HepG2 (cell line): ENCODE data around the gene TM4SF1. TPM values are rescaled to one million over a fixed set of nuclear protein-coding genes. Genes with fewer than 3 reads are reported as not detected.
A peak's percentile ranks its signal among the peaks of the same experiment; 100 is the strongest.

Experiments
- CENPT ChIP-seq: sonication (generic); formaldehyde crosslinking; IDR thresholded peaks from 2 replicates; pipeline ENCODE4 v1.8.0; 2022; ENCODE audit warnings: low read depth, mild to moderate bottlenecking, moderate library complexity, missing genetic modification reagents
- FOXC1 ChIP-seq: sonication (generic); formaldehyde crosslinking; IDR thresholded peaks from 2 replicates; pipeline ENCODE4 v1.8.0; 2022; ENCODE audit warnings: mild to moderate bottlenecking, missing genetic modification reagents, borderline replicate concordance
- HOXA3 ChIP-seq: sonication (generic); formaldehyde crosslinking; IDR thresholded peaks from 2 replicates; pipeline ENCODE4 v1.5.0; 2020; ENCODE audit warnings: missing genetic modification reagents
- IRF2 ChIP-seq: IDR thresholded peaks from 2 replicates; pipeline ENCODE4 v1.6.1; 2018; ENCODE audit warnings: missing genetic modification reagents, missing compliant biosample characterization
- NONO ChIP-seq, 2 experiments: fragments of 450-650 bp in 1 of 2; sonication (generic) in 1 of 2; formaldehyde crosslinking in 1 of 2; IDR thresholded peaks in 1 of 2; conservative IDR thresholded peaks in 1 of 2; 2 replicates each; pipeline versions ENCODE4 v1.6.1 to v1.8.0; 2017 to 2022; ENCODE audit warnings: mild to moderate bottlenecking in 1 of 2, missing genetic modification reagents in 1 of 2, moderate library complexity in 1 of 2
- RBM22 ChIP-seq: fragments of 200-400 bp; formaldehyde crosslinking; optimal IDR thresholded peaks from 2 replicates; pipeline ENCODE3; 2017; ENCODE audit warnings: mild to moderate bottlenecking, low read length, moderate library complexity
- SIX4 ChIP-seq: sonication (generic); formaldehyde crosslinking; IDR thresholded peaks from 2 replicates; pipeline ENCODE4 v1.4.0; 2020; ENCODE audit warnings: missing genetic modification reagents
- YEATS4 ChIP-seq: sonication (generic); formaldehyde crosslinking; IDR thresholded peaks from 2 replicates; pipeline ENCODE4 v1.4.0; 2020; ENCODE audit warnings: missing genetic modification reagents, borderline replicate concordance
- ZNF180 ChIP-seq: sonication (generic); formaldehyde crosslinking; IDR thresholded peaks from 2 replicates; pipeline ENCODE4 v1.4.0; 2020; ENCODE audit warnings: low read depth, missing genetic modification reagents, borderline replicate concordance
- ZNF275 ChIP-seq: sonication (generic); formaldehyde crosslinking; IDR thresholded peaks from 2 replicates; pipeline ENCODE4 v1.8.0; 2022; ENCODE audit warnings: missing genetic modification reagents, mild to moderate bottlenecking, inconsistent platforms, borderline replicate concordance
- ZNF276 ChIP-seq: sonication (generic); formaldehyde crosslinking; IDR thresholded peaks from 2 replicates; pipeline ENCODE4 v1.4.0; 2020; ENCODE audit warnings: mild to moderate bottlenecking, low read depth, missing genetic modification reagents
- ZNF317 ChIP-seq: sonication (generic); formaldehyde crosslinking; IDR thresholded peaks from 2 replicates; pipeline ENCODE4 v1.5.0; 2020; ENCODE audit warnings: mild to moderate bottlenecking, missing genetic modification reagents
- ZNF407 ChIP-seq: sonication (generic); formaldehyde crosslinking; IDR thresholded peaks from one replicate; pipeline ENCODE4 v1.5.1; 2020; ENCODE audit warnings: mild to moderate bottlenecking, missing genetic modification reagents; ENCODE audit errors: not compliant biosample characterization
- polyA plus RNA-seq, 8 experiments: library from polyadenylated mRNA; depleted of rRNA in 3 of 8; stranded (reverse) in 7 of 8; unstranded in 1 of 8; fragments of >200 nt; fragmentation: Illumina TruSeq in 4 of 8; extraction: Trizol in 4 of 8; gene quantifications; 2 replicates each; pipeline versions ENCODE4 v1.2.1 to v1.2.3, GENCODE V29; 2011 to 2016; ENCODE audit warnings: low read depth in 4 of 8, missing spikeins in 1 of 8, mixed read lengths in 1 of 8; ENCODE audit not compliant: insufficient read depth in 1 of 8
- total RNA-seq, 5 experiments: library from RNA; depleted of rRNA; stranded (reverse); fragments of >200 nt; fragmentation: Illumina TruSeq; extraction: Trizol; gene quantifications; 2 replicates each; pipeline ENCODE4 v1.2.3, GENCODE V29; 2016; ENCODE audit warnings: low read depth in 1 of 5
- TF ChIP-seq, protein P1 (sequence below): sonication (generic); formaldehyde crosslinking; IDR thresholded peaks from 2 replicates; pipeline ENCODE4 v1.4.0; 2020; ENCODE audit warnings: missing genetic modification reagents
- TF ChIP-seq, protein P2 (sequence below): IDR thresholded peaks from 2 replicates; pipeline ENCODE4 v1.6.1; 2016; ENCODE audit warnings: missing genetic modification reagents, missing compliant biosample characterization

TM4SF1 gene
- total and polyA plus RNA-seq, 2 of the 13 experiments (the other 11 are each of a cell fraction or from before 2014, with no cell fraction given), result 431 to 1,359 TPM

GRCh38 chr3:149385617-149386298 is 8.3 kb upstream of the TM4SF1 start (continued):
- TF ChIP-seq ZNF407 (CRISPR knock-in tag) (no peak), ZNF276 (no peak), RBM22 (no peak), HOXA3 (CRISPR knock-in tag) (no peak; the same call in 1 of the 2 replicates), SIX4 (CRISPR knock-in tag) (no peak), ZNF180 (CRISPR knock-in tag) (no peak), ZNF317 (CRISPR knock-in tag) (0 out of 2 replicates have a peak, but pooled peaks have one; percentile 21), CENPT (CRISPR knock-in tag) (no peak), YEATS4 (CRISPR knock-in tag) (peak; percentile 57; the same call in 1 of the 2 replicates), IRF2 (CRISPR knock-in tag) (peak; percentile 56), NONO (IDR thresholded peaks at IDR 0.05) (no peak), NONO (CRISPR knock-in tag; conservative IDR thresholded peaks at IDR 0.05) (no peak), ZNF275 (CRISPR knock-in tag) (peak; percentile 79; the same call in 1 of the 2 replicates), FOXC1 (CRISPR knock-in tag) (no peak)
- TF ChIP-seq, protein P1, sequence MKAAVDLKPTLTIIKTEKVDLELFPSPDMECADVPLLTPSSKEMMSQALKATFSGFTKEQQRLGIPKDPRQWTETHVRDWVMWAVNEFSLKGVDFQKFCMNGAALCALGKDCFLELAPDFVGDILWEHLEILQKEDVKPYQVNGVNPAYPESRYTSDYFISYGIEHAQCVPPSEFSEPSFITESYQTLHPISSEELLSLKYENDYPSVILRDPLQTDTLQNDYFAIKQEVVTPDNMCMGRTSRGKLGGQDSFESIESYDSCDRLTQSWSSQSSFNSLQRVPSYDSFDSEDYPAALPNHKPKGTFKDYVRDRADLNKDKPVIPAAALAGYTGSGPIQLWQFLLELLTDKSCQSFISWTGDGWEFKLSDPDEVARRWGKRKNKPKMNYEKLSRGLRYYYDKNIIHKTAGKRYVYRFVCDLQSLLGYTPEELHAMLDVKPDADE (CRISPR knock-in tag), result no peak
- TF ChIP-seq, protein P2, sequence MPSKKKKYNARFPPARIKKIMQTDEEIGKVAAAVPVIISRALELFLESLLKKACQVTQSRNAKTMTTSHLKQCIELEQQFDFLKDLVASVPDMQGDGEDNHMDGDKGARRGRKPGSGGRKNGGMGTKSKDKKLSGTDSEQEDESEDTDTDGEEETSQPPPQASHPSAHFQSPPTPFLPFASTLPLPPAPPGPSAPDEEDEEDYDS (CRISPR knock-in tag), result peak; percentile 98
